HepG2 (cell line): Measurements from ENCODE around the gene SERPINB6. TPM values are rescaled to one million over a fixed set of nuclear protein-coding genes. Genes with fewer than 3 reads are reported as not detected.
"Not testable (repeated sequence)": the region's sequence is repeated elsewhere in the genome, so short reads cannot be mapped to it uniquely, and the experiment has no call there.

Experiments used
- ATAC-seq: fragments of 200-7000 bp; cut with Tn5 transposase; 3 replicates; pipeline ENCODE4 v1.9.1; 2020; ENCODE audit warnings: mild to moderate bottlenecking, moderate library complexity
- BruUV-seq: library from RNA; stranded (reverse); fragments of 400-500 nt; replicated peaks from 2 replicates; lab custom pipeline; 2021; lab: Mats Ljungman, UMichigan
- CTCF ChIA-PET: fragments of 300-600 bp; formaldehyde crosslinking; extraction: SDS; loops from one replicate; lab custom pipeline; 2021; ENCODE audit warnings: low total read pairs, inconsistent platforms, low intra/inter-chr PET ratio; lab: Yijun Ruan, JAX
- POLR2A ChIA-PET: fragments of 350-600 bp; sonication (Branson Sonifier 250); formaldehyde crosslinking; loops from one replicate; lab custom pipeline; 2020; ENCODE audit warnings: antibody characterized with exemption, inconsistent platforms; lab: Yijun Ruan, JAX
- DNase-seq: peaks from one replicate; pipeline ENCODE4 v3.0.0-alpha.2; 2015; ENCODE audit warnings: low spot score
- FAIRE-seq: peaks from 3 replicates; lab custom pipeline; 2011; peaks lifted over from hg19 to GRCh38; lab: Jason Lieb, UNC
- H2AFZ ChIP-seq: one replicate; pipeline ENCODE4 v1.6.1; 2011; ENCODE audit warnings: low read length, inconsistent platforms
- H3K27ac ChIP-seq: fragments of 300-600 bp; 3 replicates; pipeline ENCODE4 v1.8.0; 2011; ENCODE audit warnings: mixed run types, mild to moderate bottlenecking, mixed read lengths, low read length, inconsistent platforms; ENCODE audit not compliant: insufficient read depth; ENCODE audit errors: extremely low read length
- H3K27me3 ChIP-seq, 2 experiments: fragments of 200-600 bp in 1 of 2; 2 replicates in 1 of 2; 3 replicates in 1 of 2; pipeline versions ENCODE4 v1.6.0 to v1.8.0; 2011; ENCODE audit warnings: low read length in 2 of 2, mild to moderate bottlenecking in 2 of 2, moderate library complexity in 2 of 2, inconsistent platforms in 1 of 2; ENCODE audit not compliant: insufficient read depth in 2 of 2, control insufficient read depth in 1 of 2
- H3K36me3 ChIP-seq, 2 experiments: fragments of 200-600 bp in 1 of 2; replicated peaks in 1 of 2; 2 replicates in 1 of 2; 3 replicates in 1 of 2; pipeline versions ENCODE4 v1.5.1 to v1.8.0; 2011; ENCODE audit warnings: low read length in 2 of 2, inconsistent platforms in 1 of 2; ENCODE audit not compliant: insufficient read depth in 2 of 2, control insufficient read depth in 1 of 2
- H3K4me1 ChIP-seq: 2 replicates; pipeline ENCODE4 v1.5.1; 2012; ENCODE audit warnings: low read length, inconsistent platforms; ENCODE audit not compliant: insufficient read depth
- H3K4me2 ChIP-seq: 2 replicates; pipeline ENCODE4 v1.6.0; 2011; ENCODE audit warnings: low read depth, low read length, inconsistent platforms
- H3K4me3 ChIP-seq, 3 experiments: fragments of 200-600 bp in 1 of 3; sonication (generic), shearing (Covaris generic) in 1 of 3; replicated peaks in 1 of 3; 2 replicates each; pipeline ENCODE4 v1.5.1; 2011 to 2016; ENCODE audit warnings: low read length in 3 of 3, inconsistent platforms in 2 of 3, low read depth in 2 of 3, mild to moderate bottlenecking in 2 of 3, control low read depth in 1 of 3, mixed read lengths in 1 of 3; ENCODE audit not compliant: insufficient read depth in 1 of 3
- H3K79me2 ChIP-seq: one replicate; pipeline ENCODE4 v1.6.1; 2011; ENCODE audit warnings: low read length, inconsistent platforms; ENCODE audit not compliant: insufficient read depth
- H3K9ac ChIP-seq: 2 replicates; pipeline ENCODE4 v1.6.0; 2011; ENCODE audit warnings: mild to moderate bottlenecking, low read depth, low read length, inconsistent platforms; ENCODE audit not compliant: insufficient read depth
- H3K9me3 ChIP-seq: 2 replicates; pipeline ENCODE4 v1.5.1; 2012; ENCODE audit warnings: mild to moderate bottlenecking, low read length
- H4K20me1 ChIP-seq: 2 replicates; pipeline ENCODE4 v1.6.0; 2011; ENCODE audit warnings: inconsistent platforms, mild to moderate bottlenecking, low read length, moderate library complexity; ENCODE audit not compliant: insufficient read depth
- HNF4A ChIP-seq: sonication (generic); formaldehyde crosslinking; IDR thresholded peaks from 2 replicates; pipeline ENCODE4 v1.4.0; 2020; ENCODE audit warnings: missing genetic modification reagents
- KLF12 ChIP-seq: sonication (generic); formaldehyde crosslinking; IDR thresholded peaks from 2 replicates; pipeline ENCODE4 v1.4.0; 2020; ENCODE audit warnings: missing genetic modification reagents, borderline replicate concordance
- SAP130 ChIP-seq: IDR thresholded peaks from 2 replicates; pipeline ENCODE4 v1.6.1; 2016; ENCODE audit warnings: low read depth
- SMC3 ChIP-seq: IDR thresholded peaks from 2 replicates; pipeline ENCODE4 v1.6.1; 2011; ENCODE audit warnings: low read length, improper control_type of control experiment
- THAP8 ChIP-seq: sonication (generic); formaldehyde crosslinking; IDR thresholded peaks from 2 replicates; pipeline ENCODE4 v1.5.1; 2020; ENCODE audit warnings: missing genetic modification reagents, mild to moderate bottlenecking, borderline replicate concordance
- ZNF550 ChIP-seq: sonication (generic); formaldehyde crosslinking; IDR thresholded peaks from 2 replicates; pipeline ENCODE4 v1.4.0; 2020; ENCODE audit warnings: mild to moderate bottlenecking, missing genetic modification reagents, borderline replicate concordance
- ZNF749 ChIP-seq: sonication (generic); formaldehyde crosslinking; IDR thresholded peaks from 2 replicates; pipeline ENCODE4 v1.8.0; 2022; ENCODE audit warnings: mild to moderate bottlenecking, missing genetic modification reagents, moderate library complexity, borderline replicate concordance
- ZXDC ChIP-seq: sonication (generic); formaldehyde crosslinking; IDR thresholded peaks from 2 replicates; pipeline ENCODE4 v1.5.0; 2020; ENCODE audit warnings: mild to moderate bottlenecking, missing genetic modification reagents
- WGBS: methylation state at CpG from one replicate; pipeline ENCODE4 v1.1.6; 2017; ENCODE audit warnings: low lambda C conversion rate; 5-methylcytosine and 5-hydroxymethylcytosine counted together
- in situ Hi-C: cut with HindIII; loops from 2 replicates; pipeline ENCODE4 v1.10.0; 2017; ENCODE audit warnings: low pct_unique_long_range_greater_than_20kb; ENCODE audit not compliant: extremely low pct_ligation_motif_present
- intact Hi-C: fragments of 100-400 bp; cut with micrococcal nuclease; formaldehyde crosslinking; loops from one replicate; pipeline ENCODE4 v1.10.0; 2022; ENCODE audit not compliant: unreplicated experiment
- polyA plus RNA-seq, 8 experiments: library from polyadenylated mRNA; depleted of rRNA in 3 of 8; stranded (reverse) in 7 of 8; unstranded in 1 of 8; fragments of >200 nt; fragmentation: Illumina TruSeq in 4 of 8; extraction: Trizol in 4 of 8; gene quantifications; 2 replicates each; pipeline versions ENCODE4 v1.2.1 to v1.2.3, GENCODE V29; 2011 to 2016; ENCODE audit warnings: low read depth in 4 of 8, missing spikeins in 1 of 8, mixed read lengths in 1 of 8; ENCODE audit not compliant: insufficient read depth in 1 of 8
- total RNA-seq, 5 experiments: library from RNA; depleted of rRNA; stranded (reverse); fragments of >200 nt; fragmentation: Illumina TruSeq; extraction: Trizol; gene quantifications; 2 replicates each; pipeline ENCODE4 v1.2.3, GENCODE V29; 2016; ENCODE audit warnings: low read depth in 1 of 5
- TF ChIP-seq, protein P1 (sequence below): IDR thresholded peaks from 2 replicates; pipeline ENCODE4 v1.6.1; 2016; ENCODE audit warnings: missing compliant biosample characterization, missing genetic modification reagents, borderline replicate concordance
- TF ChIP-seq, protein P2 (sequence below): IDR thresholded peaks from 2 replicates; pipeline ENCODE4 v1.6.1; 2012; ENCODE audit warnings: low read depth, low read length, improper control_type of control experiment

SERPINB6 gene
- total and polyA plus RNA-seq, 2 of the 13 experiments (the other 11 are each of a cell fraction or from before 2014, with no cell fraction given): 38.2 to 61.3 TPM

- TF ChIP-seq THAP8 (CRISPR knock-in tag): no peak
- TF ChIP-seq ZNF550 (CRISPR knock-in tag): no peak
- TF ChIP-seq SAP130: peak; percentile 56
- TF ChIP-seq SMC3: no peak
- TF ChIP-seq, protein P1, sequence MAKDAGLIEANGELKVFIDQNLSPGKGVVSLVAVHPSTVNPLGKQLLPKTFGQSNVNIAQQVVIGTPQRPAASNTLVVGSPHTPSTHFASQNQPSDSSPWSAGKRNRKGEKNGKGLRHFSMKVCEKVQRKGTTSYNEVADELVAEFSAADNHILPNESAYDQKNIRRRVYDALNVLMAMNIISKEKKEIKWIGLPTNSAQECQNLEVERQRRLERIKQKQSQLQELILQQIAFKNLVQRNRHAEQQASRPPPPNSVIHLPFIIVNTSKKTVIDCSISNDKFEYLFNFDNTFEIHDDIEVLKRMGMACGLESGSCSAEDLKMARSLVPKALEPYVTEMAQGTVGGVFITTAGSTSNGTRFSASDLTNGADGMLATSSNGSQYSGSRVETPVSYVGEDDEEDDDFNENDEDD: no peak
- peak; percentile 56; the same call in 1 of the 2 replicates for TF ChIP-seq HNF4A
- TF ChIP-seq KLF12: no peak
- no peak for TF ChIP-seq ZNF749 (CRISPR knock-in tag)
- TF ChIP-seq, protein P2, sequence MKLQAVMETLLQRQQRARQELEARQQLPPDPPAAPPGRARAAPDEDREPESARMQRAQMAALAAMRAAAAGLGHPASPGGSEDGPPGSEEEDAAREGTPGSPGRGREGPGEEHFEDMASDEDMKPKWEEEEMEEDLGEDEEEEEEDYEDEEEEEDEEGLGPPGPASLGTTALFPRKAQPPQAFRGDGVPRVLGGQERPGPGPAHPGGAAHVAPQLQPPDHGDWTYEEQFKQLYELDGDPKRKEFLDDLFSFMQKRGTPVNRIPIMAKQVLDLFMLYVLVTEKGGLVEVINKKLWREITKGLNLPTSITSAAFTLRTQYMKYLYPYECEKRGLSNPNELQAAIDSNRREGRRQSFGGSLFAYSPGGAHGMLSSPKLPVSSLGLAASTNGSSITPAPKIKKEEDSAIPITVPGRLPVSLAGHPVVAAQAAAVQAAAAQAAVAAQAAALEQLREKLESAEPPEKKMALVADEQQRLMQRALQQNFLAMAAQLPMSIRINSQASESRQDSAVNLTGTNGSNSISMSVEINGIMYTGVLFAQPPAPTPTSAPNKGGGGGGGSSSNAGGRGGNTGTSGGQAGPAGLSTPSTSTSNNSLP: 0 out of 2 replicates have a peak, but pooled peaks have one; percentile 27
- TF ChIP-seq ZXDC (CRISPR knock-in tag): no peak
- TF ChIP-seq, all 625 proteins: peak for 8
Measured at GRCh38 chr6:3009930-3010329, 38.6 kb upstream of the SERPINB6 start (continued).

DNA sequence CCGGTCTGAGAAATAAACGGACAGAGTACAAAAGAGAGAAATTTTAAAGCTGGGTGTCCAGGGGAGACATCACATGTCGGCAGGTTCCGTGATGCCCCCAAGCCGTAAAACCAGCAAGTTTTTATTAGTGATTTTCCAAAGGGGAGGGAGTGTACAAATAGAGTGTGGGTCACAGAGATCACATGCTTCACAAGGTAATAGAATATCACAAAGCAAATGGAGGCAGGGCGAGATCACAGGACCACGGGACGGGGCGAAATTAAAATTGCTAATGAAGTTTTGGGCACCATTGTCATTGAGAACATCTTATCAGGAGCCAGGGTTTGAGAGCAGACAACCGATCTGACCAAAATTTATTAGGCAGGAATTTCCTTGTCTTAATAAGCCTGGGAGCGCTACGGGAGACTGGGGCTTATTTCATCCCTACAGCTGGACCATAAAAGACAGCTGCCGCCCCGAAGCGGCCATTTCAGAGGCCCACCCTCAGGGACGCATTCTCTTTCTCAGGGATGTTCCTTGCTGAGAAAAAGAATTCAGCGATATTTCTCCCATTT, 37.4 kb upstream of the SERPINB6 start:
- intact Hi-C loops, BruUV-seq, in situ Hi-C loops, FAIRE-seq, H3K79me2 ChIP-seq, DNase-seq, H4K20me1 ChIP-seq, H3K4me2 ChIP-seq, ATAC-seq, H3K4me3 ChIP-seq, H3K9ac ChIP-seq, H2AFZ ChIP-seq, CTCF ChIA-PET, H3K27me3 ChIP-seq, H3K27ac ChIP-seq, POLR2A ChIA-PET: not testable (repeated sequence)
- 98% methylated on average over 17 of the region's 17 CpGs for WGBS
- H3K4me1 ChIP-seq: peaks cover 21% of the 10 kb centered on the region
- H3K36me3 ChIP-seq: peaks cover 19 to 51% of the 10 kb centered on the region in 2 experiments
- peaks cover 16% of the 10 kb centered on the region for H3K9me3 ChIP-seq
